Measurements from ENCODE around the gene SMARCB1.

Gene SMARCB1

DNA sequence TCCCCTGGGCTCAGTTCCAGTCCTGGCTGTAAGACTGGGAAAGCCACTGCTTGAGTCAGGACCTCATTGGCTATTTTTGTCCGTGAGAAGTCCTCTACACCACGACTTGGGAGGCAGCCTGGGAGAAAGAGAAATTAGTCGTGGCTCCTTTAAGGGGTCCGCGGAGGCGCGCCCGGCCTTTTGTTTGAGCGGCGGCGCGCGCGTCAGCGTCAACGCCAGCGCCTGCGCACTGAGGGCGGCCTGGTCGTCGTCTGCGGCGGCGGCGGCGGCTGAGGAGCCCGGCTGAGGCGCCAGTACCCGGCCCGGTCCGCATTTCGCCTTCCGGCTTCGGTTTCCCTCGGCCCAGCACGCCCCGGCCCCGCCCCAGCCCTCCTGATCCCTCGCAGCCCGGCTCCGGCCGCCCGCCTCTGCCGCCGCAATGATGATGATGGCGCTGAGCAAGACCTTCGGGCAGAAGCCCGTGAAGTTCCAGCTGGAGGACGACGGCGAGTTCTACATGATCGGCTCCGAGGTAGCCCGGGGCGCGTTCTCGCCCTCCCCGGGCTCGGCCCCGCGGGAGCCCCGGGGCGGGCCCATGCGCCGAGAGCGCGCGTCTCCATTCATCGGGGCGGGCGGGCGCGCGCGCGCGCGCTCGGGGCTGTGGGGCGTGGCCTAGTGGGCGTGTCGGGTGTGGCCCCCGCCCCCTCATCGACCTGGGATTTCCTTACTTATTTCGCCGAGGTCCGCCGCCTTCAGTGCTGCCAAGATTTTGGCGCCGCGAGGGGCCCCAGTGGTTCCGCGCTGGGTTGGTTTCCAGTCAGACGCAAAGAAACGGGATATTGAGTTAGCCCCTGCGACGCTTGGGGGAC is at the start of gene SMARCB1:
SMARCB1 (plus strand) TSS at position 215 of the 848 bp plus-strand sequence; CDS start at position 419, 204 bp downstream.
- ATAC-seq: peak; percentile 83
- peak; percentile 92 for DNase-seq

DNA sequence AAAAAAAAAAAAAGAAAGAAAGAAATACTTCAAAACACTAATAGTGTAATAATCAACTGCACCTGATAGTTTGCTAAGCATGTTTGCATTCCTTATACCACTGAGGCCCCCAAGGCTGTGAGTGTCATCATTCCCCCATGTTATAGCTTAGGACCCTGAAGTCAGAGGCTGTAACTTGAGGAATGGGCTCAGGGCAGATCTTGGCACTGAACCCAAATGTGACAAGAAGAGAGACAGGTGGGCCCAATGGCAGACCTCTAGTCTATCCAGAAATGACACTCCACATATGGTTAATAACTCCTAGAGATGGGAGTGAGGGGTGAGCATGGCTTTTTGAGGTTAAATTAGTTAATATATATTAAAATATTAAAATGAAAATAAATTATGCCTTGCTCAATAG is 49.1 kb upstream of the SMARCB1 start:
- ATAC-seq: no peak

DNA sequence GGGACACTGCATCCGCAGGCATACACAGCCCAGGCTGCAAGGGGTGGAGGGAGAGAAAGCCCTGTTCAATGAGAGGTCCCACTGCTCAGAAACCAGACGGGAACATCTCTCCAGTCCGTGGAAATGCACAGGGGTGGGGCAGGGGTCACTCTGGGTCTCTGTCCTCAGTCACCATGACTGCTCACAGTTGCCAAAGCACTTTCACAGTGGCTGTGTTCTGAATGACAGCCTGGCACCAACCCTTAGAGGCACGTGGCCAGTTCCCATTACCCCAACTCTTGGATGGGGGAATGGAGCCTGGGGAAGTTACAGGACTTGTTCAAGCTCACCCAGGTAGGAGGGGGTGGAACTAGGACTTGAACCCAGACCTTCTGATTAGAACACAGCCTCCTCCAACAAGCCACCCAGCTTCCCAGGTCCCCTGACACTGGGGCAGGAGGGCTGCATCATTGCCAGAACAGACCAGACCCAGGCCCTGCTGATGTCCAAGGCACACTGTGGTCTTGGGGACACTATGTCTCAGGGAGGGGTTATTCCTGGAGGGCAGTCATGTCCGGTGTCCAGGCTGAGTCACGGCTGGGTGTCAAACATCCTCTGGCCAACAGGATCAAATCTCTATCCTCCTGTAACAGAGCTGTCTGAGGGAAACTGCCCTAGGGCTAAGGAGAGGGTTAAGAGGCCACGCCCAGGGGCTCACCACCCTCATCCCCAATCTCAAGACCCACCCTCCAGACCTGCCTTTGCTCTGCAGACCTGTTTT is 44.1 kb upstream of the SMARCB1 start:
- DNase-seq (no peak), ATAC-seq (no peak)

More for the DNA sequence above, 49.1 kb upstream of the SMARCB1 start:
- DNase-seq: no peak

DNA sequence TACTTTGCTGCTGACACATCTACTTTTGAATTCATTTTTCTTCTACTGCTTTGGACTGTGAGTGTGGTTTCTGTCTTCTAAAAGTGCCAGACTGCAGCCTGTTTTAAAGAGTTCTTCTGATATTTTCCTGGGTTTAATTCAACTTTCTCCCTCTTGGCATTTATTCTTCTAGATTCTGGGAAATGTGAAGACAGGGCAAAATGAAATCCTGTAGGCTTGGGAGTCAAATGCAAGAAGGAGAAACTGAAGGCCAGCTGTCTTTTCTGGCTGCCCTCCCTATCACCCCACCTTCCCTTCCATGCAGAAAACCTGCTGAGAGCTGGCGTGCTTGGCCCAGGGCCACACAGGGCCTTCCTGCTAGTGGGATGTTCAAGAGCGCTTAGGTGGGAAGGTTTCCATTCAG is 43.5 kb upstream of the SMARCB1 start:
- no peak for ATAC-seq
- DNase-seq: no peak

DNA sequence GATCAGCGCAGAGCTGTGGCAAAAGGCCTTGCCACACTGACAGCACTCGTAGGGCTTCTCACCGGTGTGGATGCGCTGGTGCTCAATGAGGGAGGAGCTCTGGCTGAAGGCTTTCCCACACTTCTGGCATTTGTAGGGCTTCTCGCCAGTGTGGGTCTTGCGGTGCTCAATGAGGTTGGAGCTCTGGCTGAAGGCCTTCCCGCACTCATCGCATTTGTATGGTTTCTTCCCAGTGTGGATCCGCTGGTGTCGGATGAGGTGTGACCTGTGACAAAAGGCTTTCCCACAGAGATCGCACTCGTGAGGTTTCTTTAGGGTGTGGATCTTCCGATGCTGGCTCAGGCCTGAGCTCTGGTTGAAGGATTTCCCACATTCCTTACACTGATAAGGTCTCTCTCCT is 42.8 kb upstream of the SMARCB1 start:
- no peak for ATAC-seq
- DNase-seq: no peak

DNA sequence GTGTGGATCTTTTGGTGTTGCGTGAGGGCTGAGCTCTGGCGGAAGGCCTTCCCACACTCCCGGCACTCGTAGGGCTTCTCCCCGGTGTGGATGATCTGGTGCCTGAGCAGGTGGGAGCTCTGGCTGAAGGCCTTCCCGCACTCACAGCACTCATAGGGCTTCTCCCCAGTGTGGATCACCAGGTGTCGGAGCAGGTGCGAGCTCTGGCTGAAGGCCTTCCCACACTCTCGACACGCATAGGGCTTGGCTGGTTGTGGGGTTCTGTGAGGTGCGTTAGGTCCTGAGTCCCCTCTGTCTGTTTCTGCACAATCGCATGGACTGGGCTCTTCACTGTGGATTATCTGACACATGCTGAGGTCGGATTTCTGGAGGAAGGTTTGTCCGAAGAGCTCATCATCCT is 42.3 kb upstream of the SMARCB1 start:
- DNase-seq (no peak), ATAC-seq (no peak)

DNA sequence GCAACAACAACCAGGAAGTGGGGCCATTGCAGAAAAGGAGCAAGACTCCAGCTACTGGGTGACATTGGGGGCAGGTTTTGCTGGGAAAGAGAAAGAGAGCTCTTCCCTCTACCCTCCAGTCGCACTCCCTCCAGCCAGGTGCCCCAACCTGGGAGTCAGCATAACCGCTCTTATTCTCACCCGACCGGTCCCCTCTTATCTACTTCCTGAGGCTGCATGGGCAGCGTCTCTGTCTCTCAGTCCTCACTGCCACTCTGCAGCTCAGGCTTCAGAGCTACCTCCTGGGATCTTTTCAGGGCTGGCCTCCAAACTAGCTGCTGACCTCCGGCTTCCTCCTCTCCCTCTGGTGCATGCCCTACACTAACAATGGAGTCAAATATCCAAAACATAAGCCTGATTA is 41.0 kb upstream of the SMARCB1 start:
- DNase-seq (no peak), ATAC-seq (no peak)

DNA sequence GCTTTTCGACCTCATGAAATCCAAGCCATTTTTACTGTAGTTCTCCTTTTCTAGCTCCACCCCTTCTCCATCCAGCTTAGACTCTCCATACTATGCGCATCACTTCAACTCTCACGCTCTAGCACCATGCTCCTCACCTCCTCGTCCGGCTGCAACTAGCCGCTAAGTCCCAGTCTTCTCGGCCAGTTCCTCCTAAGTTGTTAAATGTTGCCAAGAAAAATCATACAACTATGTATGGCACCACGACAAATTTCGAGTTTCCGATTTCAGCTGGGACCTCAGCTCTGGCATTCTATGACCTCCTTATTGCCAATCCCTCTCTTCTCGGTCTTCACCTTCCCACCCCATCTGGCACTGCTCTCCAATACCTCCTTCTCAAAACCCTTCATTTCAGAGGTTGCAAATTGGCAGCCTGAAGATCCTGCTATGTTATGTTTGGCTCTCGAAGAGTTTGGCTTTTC is 36.9 kb upstream of the SMARCB1 start:
- DNase-seq (no peak), ATAC-seq (no peak)

DNA sequence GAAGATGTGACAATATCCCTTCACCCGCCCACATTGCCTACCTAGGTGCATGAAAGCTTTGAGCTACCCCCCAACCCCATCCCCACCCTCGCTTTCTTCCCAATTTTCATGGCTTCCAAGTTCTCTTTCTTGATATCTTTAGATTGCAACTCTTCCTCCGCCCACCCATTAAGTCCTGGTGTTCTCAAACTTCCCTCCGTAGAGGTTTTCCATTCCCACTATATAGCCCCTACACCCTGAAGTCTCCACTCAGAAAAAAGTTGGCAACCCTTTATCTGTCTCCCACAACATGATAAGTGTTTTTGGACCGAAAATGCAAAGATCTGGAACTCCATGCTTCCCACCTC is 36.4 kb upstream of the SMARCB1 start:
- no peak for ATAC-seq
- no peak for DNase-seq

DNA sequence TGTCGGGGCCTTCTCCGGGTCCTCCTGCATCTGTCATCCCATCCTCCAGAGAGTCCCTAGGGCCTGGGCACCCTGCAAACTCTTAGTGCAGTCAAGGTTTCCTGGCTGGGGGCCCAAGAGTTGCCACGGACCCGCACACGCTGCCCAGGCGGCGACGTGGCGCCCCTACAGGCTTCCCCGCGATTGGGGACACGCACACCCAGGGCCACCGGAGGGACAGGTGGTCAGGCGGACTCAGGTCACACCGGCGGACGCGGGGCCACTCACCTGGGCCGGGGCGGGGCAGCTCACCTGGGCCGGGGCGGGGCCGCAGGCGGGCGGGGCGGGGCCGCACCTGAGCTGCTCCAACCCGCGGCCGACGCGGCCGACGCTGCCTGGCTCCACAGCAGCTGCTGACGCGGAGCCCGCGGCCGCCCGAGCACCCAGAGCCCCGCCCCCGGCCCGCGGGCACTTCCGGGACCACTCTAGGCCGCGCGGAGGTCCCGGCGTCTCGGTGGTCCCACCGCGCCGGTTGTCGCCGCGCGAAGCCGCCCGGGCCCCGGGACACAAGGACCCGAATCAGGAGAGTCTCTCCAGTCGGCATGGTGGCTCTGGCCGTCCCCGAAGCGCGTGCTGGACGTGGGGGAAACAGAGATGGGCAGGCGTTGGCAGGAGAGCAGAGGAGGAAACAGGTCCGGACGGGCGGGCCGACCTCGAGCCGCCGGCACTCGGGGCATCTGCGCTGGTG is 35.9 kb upstream of the SMARCB1 start, which contains the start of gene ZNF70:
ZNF70 (minus strand) TSS at position 399 of the 727 bp plus-strand sequence. CDS start 5,972 bp downstream, outside the sequence.
- DNase-seq (peak; percentile 88), ATAC-seq (peak; percentile 98)

DNA sequence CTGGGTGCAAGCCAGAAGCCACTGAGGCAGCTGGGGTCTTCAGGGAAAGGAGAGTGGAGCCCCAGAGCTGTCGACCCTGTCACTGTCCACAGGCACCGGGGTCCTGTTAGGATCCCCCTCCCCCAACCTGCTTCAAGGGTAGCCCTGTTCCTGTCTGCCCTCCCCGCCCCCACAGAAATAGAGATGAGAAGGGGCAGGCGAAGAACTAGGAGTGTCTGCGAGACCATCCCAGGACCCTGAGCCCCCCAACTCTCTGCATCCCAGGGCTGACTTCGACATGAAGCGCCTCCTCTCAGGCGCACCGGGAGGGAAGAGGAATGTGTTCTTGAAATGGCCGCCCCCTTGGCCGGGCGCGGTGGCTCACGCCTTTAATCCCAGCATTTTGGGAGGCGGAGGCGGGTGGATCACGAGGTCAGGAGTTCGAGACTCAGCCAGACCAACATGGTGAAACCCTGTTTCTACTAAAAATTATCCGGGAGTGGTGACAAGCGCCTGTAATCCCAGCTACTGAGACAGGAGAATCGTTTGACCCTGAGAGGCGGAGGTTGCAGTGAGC is 35.2 kb upstream of the SMARCB1 start:
- ATAC-seq: no peak

DNA sequence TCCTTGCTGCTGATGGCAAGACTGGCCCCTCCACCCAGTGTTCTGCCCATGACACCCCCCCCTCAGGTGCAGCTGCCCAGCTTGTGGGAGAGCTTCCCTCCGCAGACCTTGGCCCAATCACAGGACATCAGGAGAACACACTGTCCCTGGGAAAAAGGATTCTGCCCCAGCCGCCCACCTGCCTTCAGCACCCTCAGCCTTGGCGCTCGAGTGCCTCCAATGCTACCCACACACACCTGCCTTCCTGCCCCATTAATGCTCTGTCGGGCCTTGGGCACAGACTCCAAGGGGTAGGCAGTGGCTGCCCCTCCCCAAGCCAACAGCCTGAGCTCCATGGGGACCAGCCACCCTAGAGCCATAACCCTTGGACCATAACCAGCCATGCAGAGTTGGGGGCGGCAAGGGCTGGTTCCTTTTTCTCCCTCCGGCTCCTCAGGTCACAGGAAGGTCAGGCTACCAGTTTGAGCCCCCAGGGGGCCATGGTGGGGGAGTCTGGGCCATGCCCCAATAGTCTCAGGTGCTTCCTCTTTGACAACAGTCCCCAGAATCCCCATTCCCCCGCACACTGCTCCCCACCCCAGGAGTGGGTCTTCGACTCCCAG is 34.6 kb upstream of the SMARCB1 start:
- DNase-seq (peak; percentile 19), ATAC-seq (no peak)

More for the DNA sequence above, 35.2 kb upstream of the SMARCB1 start:
- no peak for DNase-seq

DNA sequence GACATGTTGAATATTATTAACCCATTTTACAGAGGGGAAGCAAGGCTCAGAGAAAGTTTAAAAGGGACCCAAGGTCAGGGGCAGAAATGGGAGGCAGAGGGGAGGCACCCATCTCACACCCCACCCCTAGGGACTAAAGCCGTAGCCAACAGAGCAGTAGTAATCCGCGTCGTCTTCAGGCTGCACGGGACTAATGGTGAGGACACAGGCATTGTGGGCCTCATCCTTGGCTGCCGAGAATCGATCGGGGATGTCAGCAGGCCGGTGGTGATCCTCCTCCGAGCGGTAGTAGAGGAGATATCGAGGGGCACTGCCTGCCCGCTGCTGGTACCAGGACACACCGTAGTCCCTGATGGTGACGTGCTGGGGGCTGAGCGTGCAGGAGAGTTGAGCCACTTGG is 34.0 kb upstream of the SMARCB1 start:
- ATAC-seq: no peak
- DNase-seq: no peak

DNA sequence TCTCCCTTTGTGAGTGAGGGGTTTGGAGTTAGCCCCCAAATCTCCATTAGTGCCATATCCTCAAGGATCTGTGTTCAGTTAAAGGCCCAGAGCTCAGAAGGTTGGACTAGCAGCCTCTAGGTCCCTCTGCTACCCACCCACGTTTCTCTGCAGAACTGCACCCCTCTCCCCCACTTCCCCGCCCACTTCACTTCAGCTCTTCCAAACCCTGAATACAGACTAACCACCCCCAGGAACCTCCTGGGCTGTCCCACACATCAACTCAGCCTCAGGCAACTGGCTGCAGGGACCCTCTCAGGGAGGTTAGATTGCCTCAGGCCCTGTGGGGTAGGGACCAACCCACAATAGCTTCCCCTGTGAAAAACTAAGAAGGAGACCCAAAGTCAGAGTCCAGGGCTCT is 33.4 kb upstream of the SMARCB1 start:
- no peak for ATAC-seq
- no peak for DNase-seq

DNA sequence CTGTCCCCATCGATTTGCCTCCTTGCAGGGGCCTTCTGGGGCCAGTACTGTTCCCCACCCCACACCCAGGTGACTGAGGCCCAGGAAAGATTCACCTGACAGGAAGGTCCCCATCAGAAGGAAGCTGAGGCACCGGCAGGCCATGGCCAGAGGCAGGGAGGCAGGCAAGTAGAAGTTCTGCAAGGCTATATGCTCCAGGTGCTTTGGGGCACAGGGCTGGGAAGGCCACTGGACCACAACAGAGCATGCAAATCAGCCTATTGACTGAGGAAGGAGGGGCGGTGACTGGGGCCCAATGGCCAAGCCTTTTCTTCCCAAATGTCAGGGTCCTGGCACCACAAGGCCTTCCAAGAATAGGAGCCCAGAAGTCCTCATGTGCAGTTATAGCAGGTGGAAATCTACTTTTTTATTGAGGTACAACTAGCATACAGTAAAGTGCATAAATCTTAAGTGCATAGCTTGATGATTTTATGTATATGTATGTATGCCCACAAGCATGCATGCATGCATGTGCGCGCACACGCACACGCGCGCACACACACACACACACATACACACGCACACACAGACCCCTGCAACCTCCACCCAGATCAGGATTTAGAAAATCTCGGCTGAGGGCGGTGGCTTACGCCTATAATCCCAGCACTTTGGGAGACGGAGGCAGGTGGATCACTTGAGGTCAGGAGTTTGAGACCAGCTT is 32.4 kb upstream of the SMARCB1 start, which contains the start of gene VPREB3:
VPREB3 (minus strand) TSS at position 206 of the 700 bp plus-strand sequence; CDS start at position 144, 62 bp downstream.
- ATAC-seq: no peak

DNA sequence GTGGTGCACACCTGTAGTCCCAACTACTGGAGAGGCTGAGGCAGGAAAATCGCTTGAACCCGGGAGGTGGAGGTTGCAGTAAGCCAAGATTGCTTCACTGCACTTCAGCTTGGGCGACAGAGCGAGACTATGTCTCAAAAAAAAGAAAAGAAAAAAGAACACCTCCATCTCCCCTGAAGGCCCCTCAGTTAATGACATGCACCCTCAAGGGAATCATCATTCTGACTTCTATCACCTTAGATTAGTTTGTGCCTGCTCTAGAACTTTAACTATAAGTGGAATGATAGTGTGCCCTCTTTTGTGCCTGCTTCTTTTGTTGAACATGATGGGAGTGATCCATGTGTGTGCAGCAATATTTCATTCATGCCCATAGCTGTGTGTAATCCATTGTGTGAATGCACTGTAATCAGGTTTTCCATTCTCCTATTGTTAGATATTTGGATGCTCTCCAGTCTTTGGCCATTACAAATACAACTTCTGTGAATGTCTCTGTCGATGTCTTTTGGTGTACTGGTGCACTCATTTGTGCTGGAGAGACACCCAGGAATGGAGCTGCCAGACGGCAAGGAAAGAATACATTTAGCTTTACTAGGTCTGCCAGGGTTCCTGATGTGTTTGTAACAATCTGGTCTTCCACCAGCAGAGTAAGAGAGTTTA is 31.7 kb upstream of the SMARCB1 start:
- DNase-seq (no peak), ATAC-seq (no peak)

More for the DNA sequence above, 32.4 kb upstream of the SMARCB1 start, which contains the start of gene VPREB3:
- no peak for DNase-seq

DNA sequence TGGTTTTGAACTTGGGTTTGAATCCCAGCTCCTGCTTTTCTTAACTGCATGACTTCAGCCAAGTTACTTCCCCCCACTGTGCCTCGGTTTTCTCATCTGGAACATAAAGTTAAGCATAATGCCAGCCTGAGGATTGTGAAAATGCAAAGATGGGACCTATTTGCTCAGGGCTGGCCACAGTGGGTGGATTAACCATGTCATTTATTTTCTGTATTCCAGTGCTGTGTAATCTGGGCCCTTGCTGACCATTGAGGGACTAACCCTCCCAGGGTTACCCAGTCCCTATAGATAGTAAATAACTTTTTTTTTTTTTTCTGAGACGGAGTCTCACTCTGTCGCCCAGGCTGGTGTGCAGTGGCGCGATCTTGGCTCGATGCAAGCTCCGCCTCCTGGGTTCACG is 31.1 kb upstream of the SMARCB1 start:
- no peak for DNase-seq

DNA sequence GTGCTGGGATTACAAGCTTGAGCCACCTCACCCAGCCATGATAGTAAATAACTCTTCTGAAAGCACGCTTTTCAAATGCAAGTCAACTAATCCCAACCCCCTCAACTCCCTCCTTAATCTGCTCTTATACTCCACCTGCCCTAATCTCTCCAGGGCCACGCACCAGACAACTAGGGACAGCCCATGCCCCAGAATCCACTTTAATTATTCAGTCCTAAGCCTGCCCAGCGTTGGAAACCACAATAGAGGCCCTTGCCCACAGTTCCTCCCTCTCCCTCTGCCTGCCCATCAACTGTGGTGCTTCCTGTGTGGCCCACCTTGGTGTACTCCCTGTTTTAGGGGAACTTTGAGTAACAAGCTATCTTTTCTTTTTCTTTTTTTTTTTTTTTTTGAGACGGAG is 29.9 kb upstream of the SMARCB1 start:
- ATAC-seq: no peak
- no peak for DNase-seq

More for the DNA sequence above, 31.1 kb upstream of the SMARCB1 start:
- no peak for ATAC-seq

DNA sequence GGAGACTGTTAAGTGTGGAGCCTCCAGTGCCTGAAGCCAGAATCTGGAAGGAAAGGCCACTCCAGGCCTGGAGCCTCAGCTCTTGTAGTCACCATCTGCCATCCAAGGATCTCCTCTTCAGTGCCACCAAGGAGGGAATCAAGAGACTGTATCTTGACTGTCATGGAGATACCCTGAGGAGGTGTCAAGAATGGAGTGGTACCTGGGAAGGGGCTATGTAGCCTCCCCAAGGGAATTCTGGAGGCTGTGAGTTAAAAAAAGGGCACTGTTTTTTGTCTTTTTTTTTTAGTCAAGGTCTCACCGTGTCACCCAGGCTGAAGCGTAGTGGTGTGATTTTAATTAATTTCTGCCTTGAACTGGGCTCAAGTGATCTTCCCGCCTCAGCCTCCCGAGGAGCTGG is 27.2 kb upstream of the SMARCB1 start:
- DNase-seq (no peak), ATAC-seq (no peak)

DNA sequence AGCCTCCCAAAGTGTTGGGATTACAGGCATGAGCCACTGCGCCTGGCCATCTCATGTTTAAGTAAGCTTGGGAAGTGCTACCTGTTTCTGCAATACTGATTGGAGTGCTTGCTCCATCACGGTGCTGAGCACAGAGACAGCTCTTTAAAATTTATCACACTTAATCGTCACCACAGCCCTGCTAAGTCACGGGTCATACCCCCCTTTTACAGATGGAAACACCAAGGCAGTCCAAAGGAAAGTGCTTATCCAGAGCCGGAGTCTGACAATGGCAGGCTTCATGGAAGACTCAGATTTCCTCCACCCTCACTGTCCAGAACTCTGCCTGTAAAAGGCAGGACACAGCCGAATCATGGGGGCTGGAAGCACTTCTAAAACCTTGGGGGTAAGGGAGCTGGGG is 26.7 kb upstream of the SMARCB1 start:
- ATAC-seq: no peak
- no peak for DNase-seq
